IMR-90 (cell line): ENCODE measurements around the gene TOMM22. TPM values are rescaled to one million over a fixed set of nuclear protein-coding genes. Genes with fewer than 3 reads are reported as not detected.
A peak's percentile ranks its signal among the peaks of the same experiment; 100 is the strongest.

ENCODE experiments used
- ATAC-seq: fragments of 200-7000 bp; cut with Tn5 transposase; 2 replicates; pipeline ENCODE4 v1.9.1; 2020; ENCODE audit warnings: low read depth, mild to moderate bottlenecking, moderate library complexity
- BruUV-seq: library from RNA; stranded (reverse); fragments of 400-500 nt; replicated peaks from 2 replicates; lab custom pipeline; 2021; lab: Mats Ljungman, UMichigan
- CTCF ChIA-PET: fragments of 300-600 bp; formaldehyde crosslinking; extraction: SDS; loops from one replicate; lab custom pipeline; 2021; ENCODE audit warnings: antibody characterized with exemption; lab: Yijun Ruan, JAX
- POLR2A ChIA-PET: fragments of 300-600 bp; sonication (Branson Sonifier 250); formaldehyde crosslinking; loops from one replicate; lab custom pipeline; 2022; ENCODE audit warnings: antibody characterized with exemption; ENCODE audit not compliant: unreplicated experiment; lab: Charles Lee
- DNase-seq: peaks from one replicate; pipeline ENCODE4 v3.0.0; 2013
- H2AFZ ChIP-seq: replicated peaks from 2 replicates; pipeline ENCODE3; 2013; ENCODE audit warnings: low read length, mild to moderate bottlenecking; ENCODE audit not compliant: poor library complexity
- H2AK5ac ChIP-seq: 2 replicates; pipeline ENCODE4 v1.6.1; 2013; ENCODE audit warnings: low read depth, low read length, inconsistent platforms
- H2AK9ac ChIP-seq: replicated peaks from 2 replicates; pipeline ENCODE3; 2013; ENCODE audit warnings: mild to moderate bottlenecking, low read depth, low read length, moderate library complexity; ENCODE audit not compliant: poor library complexity
- H2BK120ac ChIP-seq: 2 replicates; pipeline ENCODE4 v1.6.1; 2013; ENCODE audit warnings: low read depth, low read length, inconsistent platforms
- H2BK15ac ChIP-seq: 3 replicates; pipeline ENCODE4 v1.6.1; 2013; ENCODE audit warnings: low read depth, low read length, inconsistent platforms
- H2BK20ac ChIP-seq: 2 replicates; pipeline ENCODE4 v1.6.1; 2013; ENCODE audit warnings: low read depth, mild to moderate bottlenecking, inconsistent platforms, low read length, moderate library complexity
- H2BK5ac ChIP-seq: 2 replicates; pipeline ENCODE4 v1.6.1; 2013; ENCODE audit warnings: mild to moderate bottlenecking, low read depth, low read length, inconsistent platforms; ENCODE audit not compliant: poor library complexity, severe bottlenecking
- H3K14ac ChIP-seq: replicated peaks from 2 replicates; pipeline ENCODE4 v1.6.1; 2013; ENCODE audit warnings: low read depth, low read length, inconsistent platforms
- H3K18ac ChIP-seq: 2 replicates; pipeline ENCODE4 v1.6.1; 2013; ENCODE audit warnings: low read depth, low read length, control low read depth
- H3K23ac ChIP-seq: 2 replicates; pipeline ENCODE4 v1.6.1; 2013; ENCODE audit warnings: low read depth, low read length, inconsistent platforms
- H3K27ac ChIP-seq: 2 replicates; pipeline ENCODE4 v1.5.1; 2013; ENCODE audit warnings: mild to moderate bottlenecking, control low read depth, low read length; ENCODE audit not compliant: insufficient read depth
- H3K27me3 ChIP-seq: 2 replicates; pipeline ENCODE4 v1.6.1; 2013; ENCODE audit warnings: low read length; ENCODE audit not compliant: control insufficient read depth, insufficient read depth
- H3K36me3 ChIP-seq: 2 replicates; pipeline ENCODE4 v1.6.1; 2013; ENCODE audit warnings: low read length, mixed read lengths; ENCODE audit not compliant: control insufficient read depth, insufficient read depth
- H3K4ac ChIP-seq: 2 replicates; pipeline ENCODE4 v1.6.1; 2013; ENCODE audit warnings: low read depth, low read length, inconsistent platforms
- H3K4me1 ChIP-seq: 2 replicates; pipeline ENCODE4 v1.6.1; 2013; ENCODE audit warnings: low read length, mixed read lengths; ENCODE audit not compliant: control insufficient read depth, insufficient read depth
- H3K4me2 ChIP-seq: 2 replicates; pipeline ENCODE4 v1.6.1; 2013; ENCODE audit warnings: low read depth, mild to moderate bottlenecking, control low read depth, low read length, moderate library complexity
- H3K4me3 ChIP-seq: 2 replicates; pipeline ENCODE4 v1.5.1; 2013; ENCODE audit warnings: low read depth, mild to moderate bottlenecking, control low read depth, low read length, moderate library complexity; ENCODE audit not compliant: insufficient read depth
- H3K56ac ChIP-seq: 2 replicates; pipeline ENCODE4 v1.6.1; 2013; ENCODE audit warnings: low read length, inconsistent platforms; ENCODE audit not compliant: insufficient read depth; ENCODE audit errors: extremely low read depth
- H3K79me1 ChIP-seq, 2 experiments: 2 replicates each; pipeline ENCODE4 v1.6.1; 2013; ENCODE audit warnings: low read length in 2 of 2, inconsistent platforms in 1 of 2, low read depth in 1 of 2
- H3K9ac ChIP-seq: 2 replicates; pipeline ENCODE4 v1.6.1; 2013; ENCODE audit warnings: low read depth, low read length, control low read depth
- H3K9me1 ChIP-seq: 2 replicates; pipeline ENCODE4 v1.6.1; 2013; ENCODE audit warnings: low read length, inconsistent platforms; ENCODE audit not compliant: insufficient read depth
- H3K9me3 ChIP-seq: 2 replicates; pipeline ENCODE4 v1.6.1; 2013; ENCODE audit warnings: low read length; ENCODE audit not compliant: control insufficient read depth, insufficient read depth
- H4K20me1 ChIP-seq: 2 replicates; pipeline ENCODE4 v1.6.1; 2013; ENCODE audit warnings: low read length, inconsistent platforms; ENCODE audit not compliant: insufficient read depth
- H4K5ac ChIP-seq: 2 replicates; pipeline ENCODE4 v1.6.1; 2013; ENCODE audit warnings: mild to moderate bottlenecking, low read depth, low read length, control low read depth
- H4K8ac ChIP-seq, 2 experiments: 2 replicates each; pipeline ENCODE4 v1.6.1; 2013; ENCODE audit warnings: low read depth in 2 of 2, low read length in 2 of 2, control low read depth in 1 of 2, inconsistent platforms in 1 of 2
- H4K91ac ChIP-seq: 2 replicates; pipeline ENCODE4 v1.6.1; 2013; ENCODE audit warnings: low read depth, low read length, inconsistent platforms; ENCODE audit not compliant: insufficient read depth
- BHLHE40 ChIP-seq: fragments of 150-350 bp; IDR thresholded peaks from 2 replicates; pipeline ENCODE4 v1.6.1; 2016; ENCODE audit warnings: mild to moderate bottlenecking, low read depth, low read length
- CHD1 ChIP-seq: IDR thresholded peaks from 2 replicates; pipeline ENCODE4 v1.6.1; 2012; ENCODE audit warnings: low read depth, low read length, improper control_type of control experiment
- CTCF ChIP-seq: conservative IDR thresholded peaks from 2 replicates; pipeline ENCODE4 v1.5.1; 2012; ENCODE audit warnings: mild to moderate bottlenecking, low read depth, low read length, improper control_type of control experiment
- FOS ChIP-seq: fragments of 150-350 bp; IDR thresholded peaks from 2 replicates; pipeline ENCODE4 v1.6.1; 2016; ENCODE audit warnings: low read depth, low read length
- MXI1 ChIP-seq: IDR thresholded peaks from 2 replicates; pipeline ENCODE4 v1.6.1; 2012; ENCODE audit warnings: low read depth, mild to moderate bottlenecking, low read length, moderate library complexity, borderline replicate concordance
- RAD21 ChIP-seq: IDR thresholded peaks from 2 replicates; pipeline ENCODE4 v1.6.1; 2012; ENCODE audit warnings: low read length, improper control_type of control experiment
- RFX5 ChIP-seq: IDR thresholded peaks from 2 replicates; pipeline ENCODE4 v1.8.0; 2012; ENCODE audit warnings: low read depth, mild to moderate bottlenecking, low read length, moderate library complexity
- SMC3 ChIP-seq: fragments of 150-350 bp; IDR thresholded peaks from 2 replicates; pipeline ENCODE4 v1.6.1; 2016; ENCODE audit warnings: low read depth, mild to moderate bottlenecking, antibody characterized with exemption, low read length, moderate library complexity
- USF2 ChIP-seq: fragments of 150-350 bp; IDR thresholded peaks from 2 replicates; pipeline ENCODE4 v1.6.1; 2017; ENCODE audit warnings: mild to moderate bottlenecking, antibody characterized with exemption, low read length, low read depth
- WGBS, 2 experiments: methylation state at CpG; one replicate each; pipeline versions ENCODE4 v1.1.5 to v1.1.7; 2013; ENCODE audit warnings: missing lambda C conversion rate in 2 of 2; ENCODE audit not compliant: insufficient read length in 1 of 2; ENCODE audit errors: extremely low coverage in 2 of 2; 5-methylcytosine and 5-hydroxymethylcytosine counted together
- dilution Hi-C: fragments of 300-500 bp; cut with HindIII; formaldehyde crosslinking; loops from one replicate; pipeline ENCODE4 v1.14.3; 2018; ENCODE audit warnings: low sequenced_read_pairs; ENCODE audit not compliant: unreplicated experiment
- in situ Hi-C: fragments of 300-500 bp; cut with MboI; formaldehyde crosslinking; loops from 3 replicates; pipeline ENCODE4 v1.14.3; 2019; ENCODE audit warnings: low sequenced_read_pairs, inconsistent platforms, mixed read lengths
- intact Hi-C: fragments of 100-400 bp; cut with micrococcal nuclease; formaldehyde crosslinking; loops from 2 replicates; pipeline ENCODE4 v1.10.0; 2022
- polyA plus RNA-seq, 3 experiments: library from polyadenylated mRNA; depleted of rRNA; stranded (reverse); fragments of >200 nt; gene quantifications; 2 replicates each; pipeline ENCODE4 v1.2.3, GENCODE V29; 2012; ENCODE audit warnings: low replicate concordance in 1 of 3
- total RNA-seq: library from RNA; depleted of rRNA; stranded (reverse); fragments of >200 nt; gene quantifications from 2 replicates; pipeline ENCODE4 v1.2.3, GENCODE V29; 2012

TOMM22 gene
- total and polyA plus RNA-seq, 2 of the 4 experiments (the other 2 are of a cell fraction), result 38.7 to 78.0 TPM

- H4K20me1 ChIP-seq, result peaks cover 49% of the 10 kb centered on the region
- H2BK5ac ChIP-seq, result no peak overlapping the region
- no peak overlapping the region for H2BK120ac ChIP-seq
- intact Hi-C loops (no loop called here), in situ Hi-C loops (no loop called here), dilution Hi-C loops (no loop called here)
- no peak overlapping the region; the same call in 1 of the 2 replicates for H3K27ac ChIP-seq
- no peak overlapping the region for H2BK20ac ChIP-seq
- H3K4me3 ChIP-seq, result no peak overlapping the region
- peak; percentile 81 for DNase-seq
- no peak overlapping the region for H3K4ac ChIP-seq
- H2AK9ac ChIP-seq, result no peak overlapping the region
- WGBS, 2 experiments, result 26% methylated on average over 3 of the region's 6 CpGs; no CpG with 5 or more reads in 1 of the 2 experiments
- H3K18ac ChIP-seq, result no peak overlapping the region
- no peaks in the 10 kb centered on the region for H3K27me3 ChIP-seq
- H2BK15ac ChIP-seq, result no peak overlapping the region
- peaks cover 4% of the 10 kb centered on the region for H3K4me1 ChIP-seq
- TF ChIP-seq BHLHE40 (peak; percentile 8; the same call in 1 of the 2 replicates), MXI1 (peak; percentile 66; the same call in 1 of the 2 replicates), FOS (peak; percentile 93), RAD21 (peak; percentile 33), SMC3 (peak; percentile 16; the same call in 1 of the 2 replicates), CHD1 (no peak), RFX5 (no peak), CTCF (peak; percentile 53), USF2 (no peak)
- H3K23ac ChIP-seq, result no peak overlapping the region
- no peak overlapping the region for H3K56ac ChIP-seq
- peak; percentile 97 for ATAC-seq
- H4K8ac ChIP-seq, result no peak overlapping the region
- no peak overlapping the region for H4K5ac ChIP-seq
- no peak overlapping the region for H2AFZ ChIP-seq
- ChIA-PET POLR2A (no interaction called here), CTCF (interaction anchor here (0.6 to 1.1 kb wide), 3 partner anchors 10 to 37 kb away, joined by 3 to 4 read pairs (median 3); partner anchors contain the start of genes GTPBP1 and TOMM22)
- no peak overlapping the region for H2AK5ac ChIP-seq
- no peak overlapping the region; the same call in 1 of the 2 replicates for H3K4me2 ChIP-seq
- no peaks in the 10 kb centered on the region for H3K9me3 ChIP-seq
- peaks cover 33% of the 10 kb centered on the region for H3K36me3 ChIP-seq
- no peak overlapping the region for H3K14ac ChIP-seq
- BruUV-seq, result no TSS peak
- H3K79me1 ChIP-seq, result peaks cover 38 to 80% of the 10 kb centered on the region in 2 experiments
- H3K9me1 ChIP-seq, result peaks cover 27% of the 10 kb centered on the region
- no peak overlapping the region for H3K9ac ChIP-seq
- no peak overlapping the region for H4K91ac ChIP-seq
These were observed 36.7 kb downstream of the TOMM22 start for GRCh38 chr22:38718414-38718813.
